Activated T-helper 17 cell treated with anti-CD3 and anti-CD28 coated beads, Interleukin-2, amount 50 U/mL, for 72 hours (primary cell): ENCODE data around the gene SLPI. TPM values are rescaled to one million over a fixed set of nuclear protein-coding genes. Genes with fewer than 3 reads are reported as not detected.

Experiments
- ATAC-seq: fragments of 150-1000 bp; cut with Tn5 transposase; replicated peaks from 2 replicates; pipeline ENCODE4 v1.10.0; 2021; ENCODE audit warnings: mild to moderate bottlenecking, moderate library complexity
- H3K27ac Mint-ChIP-seq: one replicate; pipeline ENCODE4 v1.8.0; 2022; ENCODE audit warnings: mixed read lengths
- H3K27me3 Mint-ChIP-seq: one replicate; pipeline ENCODE4 v1.8.0; 2022; ENCODE audit warnings: mixed read lengths
- H3K36me3 Mint-ChIP-seq: one replicate; pipeline ENCODE4 v1.8.0; 2022; ENCODE audit warnings: low read depth, mild to moderate bottlenecking, mixed read lengths
- H3K4me1 Mint-ChIP-seq: one replicate; pipeline ENCODE4 v1.8.0; 2022; ENCODE audit warnings: mixed read lengths
- H3K4me3 Mint-ChIP-seq: one replicate; pipeline ENCODE4 v1.8.0; 2022; ENCODE audit warnings: mild to moderate bottlenecking, mixed read lengths
- H3K9me3 Mint-ChIP-seq: one replicate; pipeline ENCODE4 v1.8.0; 2022; ENCODE audit warnings: mixed read lengths
- total RNA-seq, 2 donors: library from RNA; stranded (reverse); gene quantifications; one replicate each; pipeline ENCODE4 v1.2.3, GENCODE V29; 2022

SLPI gene
- total RNA-seq, 2 donors from 2014 or later: not detected

DNA sequence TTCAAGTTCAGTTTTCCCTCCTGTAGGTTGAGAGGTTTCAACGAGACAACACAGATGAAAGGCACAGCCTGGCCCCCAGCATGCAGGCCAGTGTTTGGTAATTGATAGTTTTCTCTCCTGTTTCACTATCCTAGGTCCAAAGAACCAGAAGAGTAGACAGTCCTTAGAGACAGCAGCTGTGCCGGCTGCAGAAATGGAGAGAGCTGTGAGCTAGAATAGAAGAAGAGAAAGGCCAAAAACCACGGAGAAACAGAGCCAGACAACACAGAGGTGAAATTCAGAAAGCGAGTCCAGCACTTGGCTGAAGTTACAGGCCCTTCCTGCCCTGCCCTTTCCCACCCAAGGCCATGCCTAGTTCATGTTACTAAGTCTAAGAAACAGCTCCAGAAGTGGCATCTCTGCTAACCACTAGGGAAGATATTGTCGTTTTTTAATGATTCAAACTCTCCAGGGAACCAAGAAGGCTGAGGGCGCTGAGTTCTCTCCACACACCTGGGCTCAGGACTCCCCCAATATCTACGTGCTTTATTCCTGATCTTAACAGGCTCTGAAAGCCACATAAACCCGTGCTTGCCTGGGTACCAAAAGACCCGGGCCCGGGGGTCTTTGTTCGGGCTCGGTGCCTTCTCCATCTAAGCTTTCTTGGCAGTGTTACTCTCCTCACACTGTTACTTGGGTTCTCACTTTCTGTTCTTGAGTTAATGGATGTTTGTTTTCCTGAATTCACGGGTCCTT, 35.7 kb upstream of the SLPI start:
- Mint-ChIP-seq H3K27ac (no peak overlapping the region), H3K27me3 (peaks cover 23% of the 10 kb centered on the region), H3K36me3 (no peaks in the 10 kb centered on the region), H3K4me3 (no peak overlapping the region), H3K4me1 (no peaks in the 10 kb centered on the region), H3K9me3 (no peaks in the 10 kb centered on the region)
- ATAC-seq: no peak

DNA sequence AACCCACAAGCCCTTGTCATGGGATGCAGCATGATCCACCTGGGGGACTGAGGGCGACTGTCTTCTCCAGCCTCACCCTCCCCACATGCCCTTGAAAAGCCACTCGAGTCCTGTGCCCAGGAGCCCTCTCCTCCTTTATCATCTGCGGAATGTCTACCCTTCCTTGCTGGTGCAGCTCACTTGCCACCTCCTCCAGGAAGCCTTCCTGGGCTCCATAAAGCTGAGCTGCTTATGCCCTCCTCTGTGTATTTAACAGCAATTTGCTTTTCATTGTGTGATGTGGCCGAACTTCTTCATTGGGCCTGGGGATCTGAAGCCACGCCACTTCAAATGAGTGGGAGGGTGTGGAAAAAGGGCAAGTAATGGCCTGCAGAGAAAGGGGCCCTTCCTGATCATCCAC, 34.5 kb upstream of the SLPI start:
- ATAC-seq: no peak
- peaks cover 26% of the 10 kb centered on the region for H3K27me3 Mint-ChIP-seq
- no peaks in the 10 kb centered on the region for H3K4me1 Mint-ChIP-seq
- no peaks in the 10 kb centered on the region for H3K36me3 Mint-ChIP-seq
- no peak overlapping the region for H3K27ac Mint-ChIP-seq
- no peaks in the 10 kb centered on the region for H3K9me3 Mint-ChIP-seq
- H3K4me3 Mint-ChIP-seq: no peak overlapping the region

DNA sequence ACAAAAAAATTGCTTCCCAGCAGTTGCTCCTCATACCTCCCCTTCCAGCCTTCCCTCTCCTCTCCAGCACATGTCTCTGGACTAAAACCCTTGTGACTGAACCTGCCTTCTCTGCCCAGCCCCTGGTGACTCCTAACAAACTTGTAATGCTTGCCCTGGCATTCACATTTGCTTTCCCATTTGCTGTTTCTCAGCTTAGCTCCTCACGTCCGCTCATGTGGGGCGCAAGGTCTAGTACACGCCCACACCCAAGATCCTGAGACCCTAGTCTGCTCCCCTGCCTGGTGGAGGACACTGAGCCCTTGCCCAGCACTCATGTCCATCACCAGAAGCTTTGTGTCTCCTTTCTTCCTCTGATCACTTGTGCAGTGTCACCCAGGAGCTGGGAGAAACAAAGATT, 34.0 kb upstream of the SLPI start:
- Mint-ChIP-seq H3K4me1 (no peaks in the 10 kb centered on the region), H3K27ac (no peak overlapping the region), H3K36me3 (no peaks in the 10 kb centered on the region), H3K27me3 (peaks cover 27% of the 10 kb centered on the region), H3K9me3 (no peaks in the 10 kb centered on the region), H3K4me3 (no peak overlapping the region)
- no peak for ATAC-seq

DNA sequence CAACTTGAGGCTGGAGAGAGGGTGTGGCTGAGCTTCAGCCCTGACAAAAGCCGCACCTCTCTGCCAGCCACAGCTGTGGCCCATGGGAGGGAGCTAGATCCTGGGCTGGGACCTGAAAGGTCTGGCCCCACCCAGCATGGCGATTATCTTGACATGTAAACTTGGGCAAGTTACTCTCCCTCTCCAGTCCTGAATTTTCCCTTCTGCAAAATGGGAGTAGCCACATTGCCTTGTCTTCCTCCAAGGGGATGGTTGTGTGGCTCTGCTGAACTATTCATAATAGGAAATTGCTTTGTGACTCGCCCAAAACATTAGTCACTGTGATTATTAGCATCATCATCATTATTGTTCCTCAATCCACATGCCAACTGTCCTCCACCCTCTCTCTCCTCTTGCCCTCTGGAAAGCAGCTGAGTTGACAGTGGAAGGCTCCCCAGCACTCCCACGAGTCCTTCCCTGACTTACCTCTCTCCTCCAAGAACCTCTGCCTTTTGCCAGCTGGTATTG, 29.2 kb upstream of the SLPI start:
- no peaks in the 10 kb centered on the region for H3K9me3 Mint-ChIP-seq
- no peaks in the 10 kb centered on the region for H3K36me3 Mint-ChIP-seq
- no peak overlapping the region for H3K27ac Mint-ChIP-seq
- no peak overlapping the region for H3K4me3 Mint-ChIP-seq
- ATAC-seq: no peak
- peaks cover 41% of the 10 kb centered on the region for H3K27me3 Mint-ChIP-seq
- H3K4me1 Mint-ChIP-seq: no peaks in the 10 kb centered on the region

DNA sequence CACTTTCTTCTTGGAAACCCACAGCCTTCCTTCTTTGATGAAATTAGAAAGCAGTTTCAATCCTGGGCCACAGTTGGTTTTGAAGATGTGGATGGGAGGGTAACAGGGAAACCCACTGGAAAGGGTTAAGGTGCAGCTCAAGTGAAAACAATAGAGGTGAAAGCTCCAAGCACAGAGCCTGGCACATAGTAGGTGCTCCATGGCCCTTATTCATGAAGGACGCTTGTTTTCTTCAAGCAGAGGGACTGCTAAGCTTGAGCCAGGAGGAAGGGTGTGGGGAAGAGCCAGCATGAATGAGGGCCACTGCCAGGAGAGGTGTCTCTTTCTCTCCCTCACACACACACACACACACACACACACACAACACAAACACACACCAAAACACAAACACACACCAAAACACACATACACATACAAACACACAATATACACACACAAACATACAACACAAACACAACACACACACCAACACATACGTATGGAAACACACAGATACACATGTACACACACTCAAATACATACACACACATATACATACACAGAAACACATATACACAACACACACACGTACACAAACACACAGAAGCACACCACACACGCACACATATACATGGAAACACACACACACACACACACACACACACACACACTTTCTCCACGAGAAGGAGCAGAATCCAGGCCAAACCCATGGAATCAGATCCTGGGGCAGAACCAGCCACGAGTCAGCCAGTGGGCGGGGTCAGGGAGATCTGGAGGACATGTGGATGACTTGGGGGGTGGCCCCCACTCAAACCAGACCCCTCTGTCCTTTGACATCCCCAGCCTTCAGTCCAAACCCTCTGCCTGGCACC, 28.6 kb upstream of the SLPI start:
- H3K36me3 Mint-ChIP-seq: no peaks in the 10 kb centered on the region
- peaks cover 38% of the 10 kb centered on the region for H3K27me3 Mint-ChIP-seq
- no peaks in the 10 kb centered on the region for H3K4me1 Mint-ChIP-seq
- no peaks in the 10 kb centered on the region for H3K9me3 Mint-ChIP-seq
- no peak overlapping the region for H3K27ac Mint-ChIP-seq
- no peak overlapping the region for H3K4me3 Mint-ChIP-seq
- ATAC-seq: no peak

DNA sequence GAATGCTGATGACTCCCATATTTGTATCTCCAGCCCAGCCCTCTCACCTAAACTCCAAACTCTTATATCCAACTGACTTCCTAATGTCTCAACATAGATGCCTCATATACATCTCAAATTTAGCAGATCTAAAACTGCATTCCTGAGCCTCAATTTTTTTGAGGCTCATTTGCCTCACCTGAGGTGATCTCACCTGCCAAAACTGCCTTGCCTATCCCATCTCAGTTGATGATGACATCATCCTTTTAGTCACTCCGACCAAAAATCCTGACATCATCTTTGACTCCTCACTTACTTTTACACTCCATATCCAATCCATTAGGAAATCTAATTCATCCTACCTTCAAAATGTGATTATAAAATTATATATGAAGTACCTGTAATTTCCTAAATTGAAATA, 25.6 kb upstream of the SLPI start:
- no peak overlapping the region for H3K27ac Mint-ChIP-seq
- no peaks in the 10 kb centered on the region for H3K36me3 Mint-ChIP-seq
- H3K4me3 Mint-ChIP-seq: no peak overlapping the region
- H3K27me3 Mint-ChIP-seq: peaks cover 40% of the 10 kb centered on the region
- H3K4me1 Mint-ChIP-seq: no peaks in the 10 kb centered on the region
- no peaks in the 10 kb centered on the region for H3K9me3 Mint-ChIP-seq
- no peak for ATAC-seq

DNA sequence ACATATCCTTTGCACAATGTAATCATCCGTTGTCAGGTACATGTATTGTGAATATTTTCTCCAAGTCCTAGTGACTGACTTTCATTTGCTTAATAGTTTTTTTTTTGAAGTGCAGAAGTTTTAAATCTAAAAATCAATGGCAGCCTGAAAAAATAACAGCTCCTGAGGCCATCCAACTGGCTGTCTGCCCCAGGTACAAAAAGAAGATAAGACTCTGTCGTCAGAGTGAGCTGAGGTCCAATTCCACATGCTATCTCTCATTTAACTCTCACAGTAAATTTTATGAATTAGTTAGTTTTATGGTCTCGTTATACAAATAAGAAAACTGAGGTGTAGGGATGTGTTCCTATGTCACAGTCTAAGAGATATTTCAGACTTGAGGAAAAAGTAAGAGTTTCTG, 21.0 kb upstream of the SLPI start:
- H3K27me3 Mint-ChIP-seq: peaks cover 50% of the 10 kb centered on the region
- no peak overlapping the region for H3K4me3 Mint-ChIP-seq
- H3K4me1 Mint-ChIP-seq: no peaks in the 10 kb centered on the region
- no peak for ATAC-seq
- H3K9me3 Mint-ChIP-seq: no peaks in the 10 kb centered on the region
- no peak overlapping the region for H3K27ac Mint-ChIP-seq
- no peaks in the 10 kb centered on the region for H3K36me3 Mint-ChIP-seq

DNA sequence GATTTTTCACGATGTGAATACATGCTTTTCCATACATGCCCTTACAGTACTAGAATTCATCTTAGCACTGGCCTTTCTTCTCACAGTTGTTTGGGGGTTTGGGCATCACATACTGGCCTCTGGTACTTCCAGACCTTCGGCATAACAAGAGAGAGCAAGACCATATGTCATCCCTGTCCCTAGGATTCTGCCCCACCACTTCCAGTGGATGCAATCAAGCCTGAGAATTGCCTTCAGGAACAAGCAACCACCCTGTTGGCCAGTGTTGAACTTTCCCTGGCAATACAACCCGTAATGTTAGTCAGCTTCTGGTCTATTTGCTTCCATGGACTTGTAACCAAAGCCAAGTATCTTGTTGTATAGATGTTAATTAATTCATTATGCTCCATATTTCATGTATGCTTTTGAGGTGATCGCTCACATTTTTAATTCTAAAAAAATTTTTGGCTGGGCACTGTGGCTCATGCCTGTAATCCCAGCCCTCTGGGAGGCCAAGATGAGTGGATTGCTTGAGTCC, 15.4 kb upstream of the SLPI start:
- peaks cover 34% of the 10 kb centered on the region for H3K27me3 Mint-ChIP-seq
- H3K36me3 Mint-ChIP-seq: no peaks in the 10 kb centered on the region
- ATAC-seq: no peak
- no peaks in the 10 kb centered on the region for H3K4me1 Mint-ChIP-seq
- H3K27ac Mint-ChIP-seq: no peak overlapping the region
- H3K9me3 Mint-ChIP-seq: no peaks in the 10 kb centered on the region
- no peak overlapping the region for H3K4me3 Mint-ChIP-seq

DNA sequence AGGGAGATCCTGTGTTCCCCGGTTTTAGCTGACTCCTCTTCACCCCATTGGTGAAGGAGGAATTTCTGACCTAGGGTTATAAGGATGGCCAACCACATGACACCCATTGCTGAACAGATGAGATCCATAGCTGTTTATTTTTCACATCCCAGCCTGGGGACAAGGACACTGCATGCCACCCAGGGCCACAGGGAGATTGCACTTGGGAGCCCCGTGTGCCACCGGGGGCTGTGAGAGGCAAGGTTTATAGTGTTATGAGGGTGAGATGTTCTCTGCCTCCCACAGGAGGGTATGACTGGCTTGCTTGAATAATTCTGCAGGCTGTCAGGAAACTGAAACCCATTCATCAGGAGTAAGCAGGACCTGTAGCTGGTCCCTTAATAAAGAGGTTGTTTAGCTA, 14.7 kb upstream of the SLPI start:
- no peaks in the 10 kb centered on the region for H3K36me3 Mint-ChIP-seq
- H3K27me3 Mint-ChIP-seq: peaks cover 31% of the 10 kb centered on the region
- ATAC-seq: no peak
- H3K4me3 Mint-ChIP-seq: no peak overlapping the region
- H3K4me1 Mint-ChIP-seq: no peaks in the 10 kb centered on the region
- H3K27ac Mint-ChIP-seq: no peak overlapping the region
- H3K9me3 Mint-ChIP-seq: no peaks in the 10 kb centered on the region

DNA sequence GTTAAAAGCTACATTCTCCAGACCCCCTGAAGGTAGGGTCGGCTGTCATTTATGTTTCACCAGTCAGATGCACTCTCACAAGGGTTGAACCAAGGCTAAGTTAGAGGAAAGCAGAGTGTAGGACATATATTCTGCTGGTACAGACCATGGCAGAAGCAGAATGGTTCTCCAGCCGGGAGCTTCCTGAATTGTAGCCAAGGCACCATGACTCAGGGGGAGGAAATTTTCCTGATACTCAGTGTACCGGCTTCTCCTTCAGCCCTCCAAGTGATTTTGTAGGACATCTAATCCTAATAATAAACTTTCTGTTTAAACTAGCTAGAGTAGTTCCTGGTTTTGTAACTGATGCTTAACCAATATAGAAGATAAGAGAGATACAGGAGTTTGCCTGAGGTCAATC, 14.2 kb upstream of the SLPI start:
- no peaks in the 10 kb centered on the region for H3K4me1 Mint-ChIP-seq
- H3K27me3 Mint-ChIP-seq: peaks cover 30% of the 10 kb centered on the region
- ATAC-seq: no peak
- H3K36me3 Mint-ChIP-seq: no peaks in the 10 kb centered on the region
- no peak overlapping the region for H3K4me3 Mint-ChIP-seq
- no peak overlapping the region for H3K27ac Mint-ChIP-seq
- no peaks in the 10 kb centered on the region for H3K9me3 Mint-ChIP-seq

DNA sequence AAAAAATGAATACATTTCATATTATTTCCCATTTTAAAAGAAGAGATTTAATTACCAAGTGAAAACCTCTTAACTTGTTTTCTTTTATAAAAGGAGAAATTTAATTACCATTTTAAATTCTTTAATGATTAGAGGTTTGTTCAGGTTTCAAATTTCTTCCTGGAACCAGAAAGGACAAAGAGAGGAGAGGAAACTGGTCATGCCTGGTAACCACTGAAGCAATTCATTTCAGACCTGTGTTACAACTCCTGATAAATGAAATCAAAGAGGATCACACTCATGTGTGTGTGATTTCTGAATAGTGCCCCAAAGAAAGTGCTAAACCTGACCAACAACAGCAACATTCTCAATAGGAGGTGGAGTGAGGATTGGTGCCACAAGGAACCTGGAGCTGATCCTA, 12.6 kb upstream of the SLPI start:
- H3K27ac Mint-ChIP-seq: no peak overlapping the region
- no peaks in the 10 kb centered on the region for H3K36me3 Mint-ChIP-seq
- no peak for ATAC-seq
- H3K4me3 Mint-ChIP-seq: no peak overlapping the region
- H3K9me3 Mint-ChIP-seq: no peaks in the 10 kb centered on the region
- no peaks in the 10 kb centered on the region for H3K4me1 Mint-ChIP-seq
- peaks cover 26% of the 10 kb centered on the region for H3K27me3 Mint-ChIP-seq

DNA sequence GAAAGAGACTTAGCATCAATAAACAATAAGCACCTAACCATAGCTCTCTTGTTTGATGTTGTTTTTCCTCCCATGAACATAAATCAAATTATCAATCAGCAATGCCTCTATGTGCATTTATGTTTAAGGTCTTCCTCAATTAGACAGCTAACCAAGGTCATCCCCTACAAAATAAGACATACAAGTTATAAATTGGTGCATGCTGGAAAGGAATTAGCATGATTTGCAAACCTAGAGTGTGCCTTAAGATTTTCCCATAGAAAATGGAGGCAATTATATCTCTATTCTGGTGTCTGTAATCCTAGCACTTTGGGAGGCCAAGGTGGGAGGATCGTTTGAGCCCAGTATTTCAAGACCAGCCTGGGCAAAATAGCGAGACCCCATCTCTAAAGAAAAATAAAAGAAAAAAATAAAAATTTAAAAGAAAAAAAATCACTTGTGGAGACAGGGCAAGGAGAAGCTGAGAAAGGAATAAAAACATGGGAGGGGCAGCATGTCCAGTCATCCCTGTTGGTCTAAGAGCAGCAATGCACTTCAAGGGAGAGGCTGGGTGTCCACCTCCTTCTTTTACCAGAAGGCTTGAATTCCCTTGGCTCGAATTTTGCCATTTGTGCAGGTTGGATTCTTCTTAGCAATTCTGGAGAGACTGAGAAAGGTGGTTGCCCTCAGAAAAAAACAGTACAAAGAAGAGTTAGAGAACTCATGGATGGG, 9.3 kb upstream of the SLPI start:
- no peak overlapping the region for H3K4me3 Mint-ChIP-seq
- no peak for ATAC-seq
- H3K27me3 Mint-ChIP-seq: peaks cover 41% of the 10 kb centered on the region
- H3K4me1 Mint-ChIP-seq: no peaks in the 10 kb centered on the region
- no peak overlapping the region for H3K27ac Mint-ChIP-seq
- H3K9me3 Mint-ChIP-seq: no peaks in the 10 kb centered on the region
- no peaks in the 10 kb centered on the region for H3K36me3 Mint-ChIP-seq

DNA sequence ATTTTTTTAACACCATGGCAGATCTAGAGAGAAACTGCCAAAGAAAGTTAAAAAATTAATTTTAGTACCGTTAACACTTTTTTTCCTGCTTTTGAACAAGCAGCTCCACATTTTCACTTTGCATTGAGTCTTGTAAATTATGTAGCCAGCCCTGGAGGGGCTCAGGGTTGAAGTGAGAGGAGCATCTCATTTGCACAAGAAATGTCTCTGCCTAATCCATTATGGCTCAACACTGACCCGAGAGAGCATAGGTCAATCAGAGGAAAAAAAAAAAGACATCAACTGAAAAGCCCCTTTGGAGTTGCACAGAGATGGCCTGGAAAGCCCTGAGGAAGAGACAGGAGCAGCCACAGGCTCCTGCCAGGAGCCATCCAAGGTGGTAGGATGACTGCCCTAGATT, 4.3 kb upstream of the SLPI start:
- H3K27me3 Mint-ChIP-seq: peaks cover 36% of the 10 kb centered on the region
- ATAC-seq: no peak
- H3K36me3 Mint-ChIP-seq: no peaks in the 10 kb centered on the region
- no peak overlapping the region for H3K27ac Mint-ChIP-seq
- H3K9me3 Mint-ChIP-seq: no peaks in the 10 kb centered on the region
- H3K4me1 Mint-ChIP-seq: no peaks in the 10 kb centered on the region
- no peak overlapping the region for H3K4me3 Mint-ChIP-seq

DNA sequence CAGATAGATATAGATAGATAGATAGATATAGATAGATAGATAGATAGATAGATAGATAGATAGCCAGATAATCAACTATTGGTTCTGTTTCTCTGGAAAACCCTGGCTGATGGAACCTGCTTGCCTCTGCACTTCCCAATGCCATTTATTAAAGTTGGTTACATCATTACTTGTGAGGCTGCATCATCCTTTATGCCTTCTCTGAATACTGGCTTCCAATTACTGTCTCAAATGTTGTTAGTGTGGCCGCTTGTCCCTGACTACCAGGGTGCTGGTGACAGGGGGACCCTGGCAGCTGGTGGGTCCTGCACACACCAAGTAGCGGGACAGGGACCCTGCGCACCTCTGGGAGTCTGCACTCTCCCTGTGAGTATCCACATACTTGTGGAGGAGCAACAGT, 3.9 kb upstream of the SLPI start:
- Mint-ChIP-seq H3K36me3 (no peaks in the 10 kb centered on the region), H3K4me3 (no peak overlapping the region), H3K4me1 (no peaks in the 10 kb centered on the region), H3K9me3 (no peaks in the 10 kb centered on the region), H3K27ac (no peak overlapping the region), H3K27me3 (peaks cover 36% of the 10 kb centered on the region)
- no peak for ATAC-seq
